ENCODE measurements around the gene KCNAB1. TPM values are rescaled to one million over a fixed set of nuclear protein-coding genes. Genes with fewer than 3 reads are reported as not detected.

KCNAB1 gene
- total RNA-seq, 1 donor from 2014 or later: not detected

- intact Hi-C loops (cut with micrococcal nuclease): no loop called here
- Mint-ChIP-seq H3K4me3 (no peak overlapping the region), H3K36me3 (ENCODE audit: low read depth) (no peaks in the 10 kb centered on the region), H3K27me3 (no peaks in the 10 kb centered on the region), H3K27ac (no peak overlapping the region), H3K4me1 (peaks cover 4% of the 10 kb centered on the region), H3K9me3 (no peaks in the 10 kb centered on the region)
- CTCF ChIA-PET: no interaction called here
- TF ChIP-seq, protein P1, sequence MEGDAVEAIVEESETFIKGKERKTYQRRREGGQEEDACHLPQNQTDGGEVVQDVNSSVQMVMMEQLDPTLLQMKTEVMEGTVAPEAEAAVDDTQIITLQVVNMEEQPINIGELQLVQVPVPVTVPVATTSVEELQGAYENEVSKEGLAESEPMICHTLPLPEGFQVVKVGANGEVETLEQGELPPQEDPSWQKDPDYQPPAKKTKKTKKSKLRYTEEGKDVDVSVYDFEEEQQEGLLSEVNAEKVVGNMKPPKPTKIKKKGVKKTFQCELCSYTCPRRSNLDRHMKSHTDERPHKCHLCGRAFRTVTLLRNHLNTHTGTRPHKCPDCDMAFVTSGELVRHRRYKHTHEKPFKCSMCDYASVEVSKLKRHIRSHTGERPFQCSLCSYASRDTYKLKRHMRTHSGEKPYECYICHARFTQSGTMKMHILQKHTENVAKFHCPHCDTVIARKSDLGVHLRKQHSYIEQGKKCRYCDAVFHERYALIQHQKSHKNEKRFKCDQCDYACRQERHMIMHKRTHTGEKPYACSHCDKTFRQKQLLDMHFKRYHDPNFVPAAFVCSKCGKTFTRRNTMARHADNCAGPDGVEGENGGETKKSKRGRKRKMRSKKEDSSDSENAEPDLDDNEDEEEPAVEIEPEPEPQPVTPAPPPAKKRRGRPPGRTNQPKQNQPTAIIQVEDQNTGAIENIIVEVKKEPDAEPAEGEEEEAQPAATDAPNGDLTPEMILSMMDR (IDR thresholded peaks at IDR 0.05): no peak
- ATAC-seq (ENCODE audit: low read depth) (no peak), DNase-seq (no peak)
- POLR2A ChIA-PET: no interaction called here
Measured at GRCh38 chr3:156460206-156460611, 339.8 kb downstream of the KCNAB1 start.

DNA sequence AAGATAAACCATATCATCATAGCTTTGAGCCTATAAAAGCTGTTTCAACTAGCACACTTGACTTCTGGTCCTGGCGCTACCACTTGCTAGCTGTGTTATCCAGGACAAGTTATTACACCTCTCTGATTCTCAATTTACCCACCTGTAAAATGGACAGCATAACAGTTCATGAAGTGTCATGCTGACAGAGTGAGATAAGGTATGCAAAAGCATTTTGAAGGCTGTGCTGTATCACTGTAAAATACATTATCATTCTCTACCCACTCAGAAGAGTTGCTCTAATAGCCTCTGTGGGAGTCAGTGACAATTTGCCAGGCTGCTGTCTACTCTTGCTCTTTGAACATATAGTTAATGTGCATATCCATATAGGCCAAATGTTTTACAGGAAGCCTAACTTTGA is 341.5 kb downstream of the KCNAB1 start:
- ChIA-PET POLR2A (no interaction called here), CTCF (interaction anchor here (0.6 kb wide), 1 partner anchor 17 kb away, joined by 3 read pairs; no protein-coding TSS in a partner anchor)
- Mint-ChIP-seq H3K4me3 (no peak overlapping the region), H3K36me3 (ENCODE audit: low read depth) (no peaks in the 10 kb centered on the region), H3K27ac (no peak overlapping the region), H3K4me1 (peaks cover 4% of the 10 kb centered on the region), H3K9me3 (no peaks in the 10 kb centered on the region), H3K27me3 (no peaks in the 10 kb centered on the region)
- DNase-seq (no peak), ATAC-seq (ENCODE audit: low read depth) (no peak)
- TF ChIP-seq, protein P1 (IDR thresholded peaks at IDR 0.05): no peak
- intact Hi-C loops (cut with micrococcal nuclease): no loop called here

GRCh38 chr3:156463123-156463522 is 342.7 kb downstream of the KCNAB1 start:
- intact Hi-C loops (cut with micrococcal nuclease): no loop called here
- Mint-ChIP-seq H3K27me3 (no peaks in the 10 kb centered on the region), H3K9me3 (no peaks in the 10 kb centered on the region), H3K36me3 (ENCODE audit: low read depth) (no peaks in the 10 kb centered on the region), H3K27ac (no peak overlapping the region), H3K4me3 (no peak overlapping the region), H3K4me1 (peaks cover 4% of the 10 kb centered on the region)
- no peak for ATAC-seq (ENCODE audit: low read depth)
- TF ChIP-seq, protein P1 (IDR thresholded peaks at IDR 0.05): no peak
- CTCF ChIA-PET: no interaction called here
- DNase-seq: no peak
- POLR2A ChIA-PET: no interaction called here

GRCh38 chr3:156465194-156465593 is 344.8 kb downstream of the KCNAB1 start:
- ChIA-PET CTCF (no interaction called here), POLR2A (no interaction called here)
- intact Hi-C loops (cut with micrococcal nuclease): no loop called here
- ATAC-seq (ENCODE audit: low read depth) (no peak), DNase-seq (no peak)
- Mint-ChIP-seq H3K27ac (no peak overlapping the region), H3K4me1 (peaks cover 4% of the 10 kb centered on the region), H3K36me3 (ENCODE audit: low read depth) (no peaks in the 10 kb centered on the region), H3K9me3 (no peaks in the 10 kb centered on the region), H3K27me3 (peaks cover 1% of the 10 kb centered on the region), H3K4me3 (no peak overlapping the region)
- TF ChIP-seq, protein P1 (IDR thresholded peaks at IDR 0.05): no peak

DNA sequence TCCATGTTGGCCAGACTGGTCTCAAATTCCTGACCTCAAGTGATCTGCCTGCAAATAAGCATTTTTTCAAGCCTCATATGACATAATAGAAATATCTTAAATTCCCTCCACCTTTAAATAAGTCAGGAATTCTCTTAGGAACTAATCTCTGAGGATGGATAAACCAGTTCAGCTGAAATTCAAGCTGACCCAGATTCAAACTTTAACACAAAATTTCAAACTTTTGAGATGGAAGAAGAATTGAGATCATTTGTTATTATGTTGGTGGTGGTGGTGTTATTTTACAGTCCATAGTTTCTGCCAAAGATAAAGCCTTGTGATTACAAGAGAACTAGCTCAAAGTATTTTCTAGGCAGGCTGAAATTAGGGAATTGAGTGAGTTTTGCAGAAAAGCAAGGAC is 349.1 kb downstream of the KCNAB1 start:
- no peaks in the 10 kb centered on the region for H3K36me3 Mint-ChIP-seq (ENCODE audit: low read depth)
- ChIA-PET CTCF (interaction anchor here (1.2 to 1.5 kb wide), 2 partner anchors 19 to 38 kb away, joined by 3 read pairs; no protein-coding TSS in a partner anchor), POLR2A (no interaction called here)
- no peak for ATAC-seq (ENCODE audit: low read depth)
- no peaks in the 10 kb centered on the region for H3K4me1 Mint-ChIP-seq
- H3K4me3 Mint-ChIP-seq: no peak overlapping the region
- no peak for DNase-seq
- no peak overlapping the region for H3K27ac Mint-ChIP-seq
- intact Hi-C loops (cut with micrococcal nuclease): no loop called here
- no peaks in the 10 kb centered on the region for H3K9me3 Mint-ChIP-seq
- H3K27me3 Mint-ChIP-seq: peaks cover 13% of the 10 kb centered on the region
- TF ChIP-seq, protein P1 (IDR thresholded peaks at IDR 0.05): no peak

All from activated B cell treated with CpG ODN at 0.5 μM for 24 hours (primary cell).